Airway epithelial cell (primary cell): ENCODE measurements around the gene SOCS7. TPM values are rescaled to one million over a fixed set of nuclear protein-coding genes. Genes with fewer than 3 reads are reported as not detected.

Experiments used
- total RNA-seq: library from RNA; depleted of rRNA; stranded (reverse); fragments of >200 nt; gene quantifications from 2 replicates; pipeline ENCODE4 v1.2.3, GENCODE V29; 2015

SOCS7 gene, protein sequence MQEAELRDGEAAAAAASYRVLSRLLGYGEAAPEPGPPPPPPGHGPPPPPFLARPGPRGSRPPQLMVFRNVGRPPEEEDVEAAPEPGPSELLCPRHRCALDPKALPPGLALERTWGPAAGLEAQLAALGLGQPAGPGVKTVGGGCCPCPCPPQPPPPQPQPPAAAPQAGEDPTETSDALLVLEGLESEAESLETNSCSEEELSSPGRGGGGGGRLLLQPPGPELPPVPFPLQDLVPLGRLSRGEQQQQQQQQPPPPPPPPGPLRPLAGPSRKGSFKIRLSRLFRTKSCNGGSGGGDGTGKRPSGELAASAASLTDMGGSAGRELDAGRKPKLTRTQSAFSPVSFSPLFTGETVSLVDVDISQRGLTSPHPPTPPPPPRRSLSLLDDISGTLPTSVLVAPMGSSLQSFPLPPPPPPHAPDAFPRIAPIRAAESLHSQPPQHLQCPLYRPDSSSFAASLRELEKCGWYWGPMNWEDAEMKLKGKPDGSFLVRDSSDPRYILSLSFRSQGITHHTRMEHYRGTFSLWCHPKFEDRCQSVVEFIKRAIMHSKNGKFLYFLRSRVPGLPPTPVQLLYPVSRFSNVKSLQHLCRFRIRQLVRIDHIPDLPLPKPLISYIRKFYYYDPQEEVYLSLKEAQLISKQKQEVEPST
- 7.7 and 9.5 TPM in 2 replicates for total RNA-seq

DNA sequence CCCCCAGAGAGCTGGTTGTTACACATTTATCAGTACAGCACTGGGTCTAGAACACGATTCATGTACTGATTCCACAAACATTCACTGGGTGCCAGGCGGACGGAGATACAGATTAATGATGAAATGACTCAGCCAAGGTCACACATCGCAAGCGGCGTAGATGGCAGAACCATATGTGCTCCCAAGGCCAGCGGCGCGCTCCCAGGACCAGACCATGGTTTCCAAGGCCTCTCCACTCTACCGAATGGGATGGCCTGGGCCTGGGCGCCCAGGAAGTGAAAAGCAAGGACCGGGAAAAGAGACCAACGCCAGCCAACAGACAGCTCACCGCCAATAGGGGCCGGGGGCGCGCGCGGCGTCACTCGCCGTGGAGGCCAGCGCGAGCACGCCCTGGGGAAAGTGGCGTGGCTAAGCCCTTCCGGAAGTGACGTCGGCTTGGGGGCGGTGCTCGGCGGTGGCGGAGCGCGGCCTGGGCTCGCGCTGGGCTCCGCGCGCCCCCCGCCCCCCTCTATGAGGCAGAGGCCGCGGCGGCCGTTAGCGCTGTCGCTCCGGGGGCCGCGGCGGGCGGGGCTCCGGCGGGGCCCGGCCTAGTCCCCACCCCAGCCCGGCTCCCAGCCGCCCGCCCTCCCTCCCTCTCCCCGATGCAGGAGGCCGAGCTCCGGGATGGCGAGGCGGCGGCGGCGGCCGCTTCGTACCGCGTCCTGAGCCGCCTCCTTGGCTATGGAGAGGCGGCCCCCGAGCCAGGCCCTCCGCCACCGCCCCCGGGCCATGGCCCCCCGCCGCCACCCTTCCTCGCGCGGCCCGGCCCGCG is at the start of gene SOCS7:
SOCS7 (plus strand) TSS at position 433 of the 811 bp plus-strand sequence; CDS start at position 642, 209 bp downstream.

DNA sequence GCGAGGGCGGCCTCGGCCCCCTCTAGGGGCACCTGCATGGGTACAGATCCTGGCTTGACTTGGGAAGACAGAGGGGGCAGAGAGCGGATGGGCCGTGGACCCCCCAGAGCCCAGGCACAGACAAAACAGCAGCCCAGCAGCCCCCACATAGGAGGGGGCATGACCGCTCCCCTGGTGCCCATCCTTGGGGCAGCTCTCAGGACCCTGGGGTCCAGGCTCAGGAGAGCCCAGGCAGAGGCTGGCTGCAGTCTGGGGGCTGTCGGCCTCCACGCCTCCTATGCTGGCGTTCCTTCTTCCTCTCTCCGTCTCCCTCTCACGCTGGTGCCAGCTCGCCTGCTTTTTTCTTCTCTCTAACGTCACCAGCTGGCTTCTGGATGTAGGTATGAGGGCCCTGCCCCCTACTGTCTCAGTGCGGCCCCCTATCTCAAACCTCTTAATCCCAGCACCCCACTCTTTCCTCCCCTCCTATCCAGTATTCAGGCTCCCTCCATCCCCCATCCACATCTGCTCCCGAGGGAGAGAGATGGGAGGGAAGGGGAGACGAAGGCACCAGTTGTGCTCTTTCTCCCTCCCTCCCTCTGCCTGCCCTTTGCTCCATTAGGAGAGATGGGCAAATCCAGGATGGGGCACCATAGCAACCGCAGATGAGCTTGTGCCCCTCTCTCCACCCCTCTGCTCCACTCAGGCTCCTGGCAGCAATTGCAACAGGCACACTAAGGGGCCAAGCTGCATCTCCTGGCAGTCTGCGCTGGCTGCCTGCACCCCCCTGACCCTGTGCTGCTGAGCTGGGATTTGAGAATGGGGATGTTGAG is 7.8 kb upstream of the SOCS7 start, which contains the start of gene GPR179:
GPR179 (minus strand) TSS at position 349 of the 812 bp plus-strand sequence; CDS start at position 182, 167 bp downstream.

DNA sequence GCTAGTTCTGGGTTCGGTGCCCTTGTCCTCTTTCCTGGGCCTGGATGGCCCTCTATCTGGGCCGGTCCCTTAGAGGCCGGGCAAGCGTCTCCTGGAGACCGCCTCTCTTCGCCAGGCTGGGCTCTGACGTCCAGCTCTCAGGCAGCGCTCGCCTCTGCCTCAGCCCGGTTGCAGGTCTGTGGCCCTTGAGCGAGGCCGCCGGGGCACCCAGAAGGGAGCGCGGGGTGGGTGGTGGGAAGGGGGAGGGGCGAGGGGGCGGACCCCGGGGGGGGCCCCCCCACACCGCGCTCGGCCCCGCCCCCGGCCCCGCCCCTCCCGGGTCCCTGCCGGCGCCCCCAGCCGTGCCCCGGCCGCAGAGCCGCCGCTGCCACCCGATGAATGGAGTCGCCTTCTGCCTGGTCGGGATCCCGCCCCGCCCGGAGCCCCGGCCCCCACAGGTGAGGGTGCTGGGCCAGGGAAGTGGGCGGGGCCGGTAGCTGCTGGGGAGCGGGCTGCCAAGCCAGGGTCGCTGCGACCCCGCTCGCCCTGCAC is 76.5 kb downstream of the SOCS7 start, which contains the start of gene ARHGAP23:
ARHGAP23 (plus strand) TSS at position 353 of the 531 bp plus-strand sequence; CDS start at position 375, 22 bp downstream.

Other genes starting within 250 kb of the SOCS7 start
- not detected in 2 replicates for gene TBC1D3E, start 223.9 kb upstream of the SOCS7 start, total RNA-seq
- gene TBC1D3, start 159.3 kb upstream of the SOCS7 start, total RNA-seq: not detected in 2 replicates
- 32.8 and 34.3 TPM in 2 replicates for gene MRPL45, start 54.7 kb upstream of the SOCS7 start, total RNA-seq
- not detected in 2 replicates for gene GPR179, start 7.9 kb upstream of the SOCS7 start, total RNA-seq
- gene ARHGAP23, start 76.6 kb downstream of the SOCS7 start, total RNA-seq: 36.4 and 67.6 TPM in 2 replicates